ENCODE data around the gene FCGR2B. TPM values are rescaled to one million over a fixed set of nuclear protein-coding genes. Genes with fewer than 3 reads are reported as not detected.

The FCGR2B gene
- total and polyA plus RNA-seq, 11 donors: 2.5 to 51.6 (median 5.5) TPM

GRCh38 chr1:161706113-161706481 is 43.2 kb downstream of the FCGR2B start:
- Histone ChIP-seq H3K4me1 (peaks cover 0 to 16% (median 3%) of the 10 kb centered on the region in 12 donors), H3K9me3 (no peaks in the 10 kb centered on the region), H3K36me3 (no peaks in the 10 kb centered on the region), H3K27ac (peak overlapping the region in 9 of 12 donors; percentile 0 to 69 (median 61)), H3K27me3 (peaks cover 0 to 13% (median 0%) of the 10 kb centered on the region in 9 donors), H3K4me3 (no peak overlapping the region)
- ATAC-seq (no peak), DNase-seq (no peak)
- WGBS, 4 donors: 52 to 72% (median 64%) methylated on average over 3 of the region's 3 CpGs
- intact Hi-C loops (cut with DNase I): no loop called here
- TF ChIP-seq CTCF (IDR thresholded peaks at IDR 0.05) (no peak), POLR2A (IDR thresholded peaks at IDR 0.05) (no peak)

- Histone ChIP-seq H3K36me3 (no peaks in the 10 kb centered on the region), H3K27ac (peak within 1 kb of the TSS in 9 of 12 donors; percentile 0 to 69 (median 61)), H3K9me3 (no peaks in the 10 kb centered on the region), H3K27me3 (peaks cover 0 to 15% (median 0%) of the 10 kb centered on the region in 9 donors), H3K4me3 (no peak within 1 kb of the TSS), H3K4me1 (peaks cover 0 to 16% (median 3%) of the 10 kb centered on the region in 12 donors)
- TF ChIP-seq CTCF (IDR thresholded peaks at IDR 0.05) (no peak), POLR2A (IDR thresholded peaks at IDR 0.05) (no peak)
- intact Hi-C loops (cut with DNase I): no loop called here
- DNase-seq: peak in 2 of 5 donors; percentile 37 to 43
- WGBS, 4 donors: 27 to 38% (median 30%) methylated on average over 4 of the region's 4 CpGs
- peak; percentile 67 to 96 (median 93) for ATAC-seq
These were observed 43.8 kb downstream of the FCGR2B start, which contains the start of gene FCRLA for GRCh38 chr1:161706482-161707347. TSS of gene FCRLA (plus strand) at chr1:161707229. CDS start at chr1:161707265, 36 bp downstream.

- H3K27me3 ChIP-seq: peaks cover 0 to 15% (median 0%) of the 10 kb centered on the region in 9 donors
- DNase-seq: no peak
- H3K4me3 ChIP-seq: no peak overlapping the region
- intact Hi-C loops (cut with DNase I): no loop called here
- TF ChIP-seq POLR2A (IDR thresholded peaks at IDR 0.05) (no peak), CTCF (IDR thresholded peaks at IDR 0.05) (no peak)
- H3K27ac ChIP-seq: peak overlapping the region in 3 of 12 donors; percentile 61 to 62 (median 61)
- peaks cover 0 to 16% (median 3%) of the 10 kb centered on the region in 12 donors for H3K4me1 ChIP-seq
- 87 to 97% (median 94%) methylated on average over 2 of the region's 2 CpGs for WGBS, 4 donors
- ATAC-seq: no peak
- H3K36me3 ChIP-seq: no peaks in the 10 kb centered on the region
- H3K9me3 ChIP-seq: no peaks in the 10 kb centered on the region
These were observed 44.6 kb downstream of the FCGR2B start for GRCh38 chr1:161707503-161707902.

- Histone ChIP-seq H3K27me3 (peaks cover 0 to 22% (median 0%) of the 10 kb centered on the region in 9 donors), H3K27ac (no peak overlapping the region), H3K4me3 (no peak overlapping the region), H3K36me3 (no peaks in the 10 kb centered on the region), H3K4me1 (peaks cover 0 to 16% (median 3%) of the 10 kb centered on the region in 12 donors), H3K9me3 (no peaks in the 10 kb centered on the region)
- DNase-seq (no peak), ATAC-seq (no peak)
- no peak for TF ChIP-seq POLR2A (IDR thresholded peaks at IDR 0.05)
- TF ChIP-seq CTCF (IDR thresholded peaks at IDR 0.05): no peak
- WGBS, 4 donors: 79 to 83% (median 81%) methylated on average over 4 of the region's 4 CpGs
- intact Hi-C loops (cut with DNase I): no loop called here
These were observed 46.4 kb downstream of the FCGR2B start for GRCh38 chr1:161709373-161709772.
